Vagina (tissue), 2 donors: Measurements from ENCODE around the gene RNF217.

ENCODE experiments used
- CTCF ChIP-seq, 3 experiments: fragments of 450-650 bp in 2 of 3; fragments of 200-600 bp in 1 of 3; sonication (generic) in 1 of 3; IDR thresholded peaks; one replicate each; pipeline ENCODE4 v1.5.1; 2017 to 2019; ENCODE audit warnings: antibody characterized with exemption in 3 of 3, mild to moderate bottlenecking in 2 of 3, moderate library complexity in 2 of 3
- POLR2A ChIP-seq, 2 donors: fragments of 450-650 bp; IDR thresholded peaks; one replicate each; pipeline ENCODE4 v1.6.1; 2017; ENCODE audit warnings: antibody characterized with exemption in 2 of 2, mild to moderate bottlenecking in 2 of 2, moderate library complexity in 2 of 2
- POLR2AphosphoS5 ChIP-seq, 2 donors: sonication (generic); formaldehyde crosslinking; IDR thresholded peaks; one replicate each; pipeline ENCODE4 v1.9.0; 2017; ENCODE audit warnings: antibody characterized with exemption in 2 of 2, mild to moderate bottlenecking in 2 of 2, low read depth in 1 of 2; ENCODE audit not compliant: insufficient read depth in 1 of 2

- TF ChIP-seq POLR2A (IDR thresholded peaks at IDR 0.05) (no peak), CTCF (IDR thresholded peaks at IDR 0.05) (no peak), POLR2AphosphoS5 (IDR thresholded peaks at IDR 0.05; ENCODE audit: insufficient read depth in 1 of 2, low read depth in 1 of 2) (no peak)
Measured at GRCh38 chr6:125095580-125096301, 133.5 kb downstream of the RNF217 start.
